B cell (primary cell): ENCODE results near the gene PDZD7. TPM values are rescaled to one million over a fixed set of nuclear protein-coding genes. Genes with fewer than 3 reads are reported as not detected.

ENCODE experiments used
- ATAC-seq: fragments of 200-7000 bp; cut with Tn5 transposase; one replicate; pipeline ENCODE4 v1.10.0; 2021; ENCODE audit warnings: low read depth, mild to moderate bottlenecking, moderate number of reproducible peaks, moderate library complexity
- CTCF ChIA-PET: fragments of 350-600 bp; sonication (Branson Sonifier 250); formaldehyde crosslinking; loops from one replicate; lab custom pipeline; 2021; ENCODE audit warnings: antibody characterized with exemption, inconsistent platforms; lab: Charles Lee
- POLR2A ChIA-PET: fragments of 350-600 bp; sonication (Branson Sonifier 250); formaldehyde crosslinking; loops from one replicate; lab custom pipeline; 2021; ENCODE audit warnings: antibody characterized with exemption; lab: Charles Lee
- DNase-seq: peaks from one replicate; pipeline ENCODE4 v3.0.0; 2013
- H2AFZ ChIP-seq: 2 replicates; pipeline ENCODE4 v1.6.1; 2012; ENCODE audit warnings: mild to moderate bottlenecking, low read depth, low read length; ENCODE audit not compliant: insufficient read depth, poor library complexity, severe bottlenecking
- H3K27ac ChIP-seq, 2 donors: 1 replicate in 1 of 2; 2 replicates in 1 of 2; pipeline ENCODE4 v1.5.1; 2012 to 2013; ENCODE audit warnings: low read length in 2 of 2, mild to moderate bottlenecking in 2 of 2, moderate library complexity in 1 of 2
- H3K27me3 ChIP-seq, 4 experiments: fragments of 200-600 bp in 1 of 4; sonication (generic) in 1 of 4; replicated peaks in 1 of 4; 1 replicate in 2 of 4; 2 replicates in 2 of 4; pipeline versions ENCODE4 v1.6.1 to v1.7.0; 2013 to 2016; ENCODE audit warnings: low read length in 3 of 4, mild to moderate bottlenecking in 2 of 4, mixed read lengths in 1 of 4, moderate library complexity in 1 of 4; ENCODE audit not compliant: insufficient read depth in 4 of 4, control insufficient read depth in 3 of 4; ENCODE audit errors: control extremely low read depth in 1 of 4
- H3K36me3 ChIP-seq, 2 experiments: replicated peaks in 1 of 2; 1 replicate in 1 of 2; 2 replicates in 1 of 2; pipeline versions ENCODE4 v1.6.1 to v1.7.1; 2013; ENCODE audit warnings: low read length in 1 of 2; ENCODE audit not compliant: insufficient read depth in 2 of 2, control insufficient read depth in 1 of 2; ENCODE audit errors: control extremely low read depth in 1 of 2, extremely low read depth in 1 of 2
- H3K4me1 ChIP-seq, 2 donors: fragments of 200-600 bp in 1 of 2; sonication (generic) in 1 of 2; 1 replicate in 1 of 2; 2 replicates in 1 of 2; pipeline versions ENCODE4 v1.5.1 to v1.6.1; 2013 to 2017; ENCODE audit warnings: low read length in 2 of 2; ENCODE audit not compliant: control insufficient read depth in 2 of 2, insufficient read depth in 2 of 2
- H3K4me2 ChIP-seq: replicated peaks from 2 replicates; pipeline ENCODE3; 2012; ENCODE audit warnings: mild to moderate bottlenecking, low read depth, low read length; ENCODE audit not compliant: poor library complexity, severe bottlenecking
- H3K4me3 ChIP-seq, 5 experiments: fragments of 200-600 bp in 1 of 5; sonication (generic) in 1 of 5; 1 replicate in 3 of 5; 2 replicates in 2 of 5; pipeline versions ENCODE4 v1.5.1 to v1.7.0; 2011 to 2016; ENCODE audit warnings: low read length in 4 of 5, mild to moderate bottlenecking in 4 of 5, low read depth in 2 of 5, control low read depth in 1 of 5, moderate library complexity in 1 of 5; ENCODE audit not compliant: insufficient read depth in 1 of 5; ENCODE audit errors: control extremely low read depth in 1 of 5, extremely low read depth in 1 of 5
- H3K79me2 ChIP-seq: fragments of 200-600 bp; sonication (generic); one replicate; pipeline ENCODE4 v1.6.0; 2016; ENCODE audit warnings: low read length; ENCODE audit not compliant: control insufficient read depth, insufficient read depth
- H3K9ac ChIP-seq: fragments of 200-600 bp; sonication (generic); 2 replicates; pipeline ENCODE4 v1.6.1; 2017; ENCODE audit warnings: mild to moderate bottlenecking, low read length, moderate library complexity
- H3K9me3 ChIP-seq, 3 donors: one replicate each; pipeline versions ENCODE4 v1.6.1 to v1.7.1; 2013; ENCODE audit warnings: low read length in 2 of 3; ENCODE audit not compliant: control insufficient read depth in 2 of 3, insufficient read depth in 1 of 3; ENCODE audit errors: control extremely low read depth in 1 of 3
- H4K20me1 ChIP-seq: 2 replicates; pipeline ENCODE4 v1.6.0; 2012; ENCODE audit warnings: mild to moderate bottlenecking, low read length; ENCODE audit not compliant: insufficient read depth, control insufficient read depth, poor library complexity, severe bottlenecking
- H3K27ac Mint-ChIP-seq: one replicate; pipeline ENCODE4 v1.8.0; 2021; ENCODE audit warnings: mixed read lengths
- H3K27me3 Mint-ChIP-seq: one replicate; pipeline ENCODE4 v1.8.0; 2021; ENCODE audit warnings: mixed read lengths
- H3K4me1 Mint-ChIP-seq: one replicate; pipeline ENCODE4 v1.8.0; 2021; ENCODE audit warnings: mixed read lengths
- H3K4me3 Mint-ChIP-seq: one replicate; pipeline ENCODE4 v1.8.0; 2021; ENCODE audit warnings: mixed read lengths
- H3K9me3 Mint-ChIP-seq: one replicate; pipeline ENCODE4 v1.8.0; 2022; ENCODE audit warnings: mixed read lengths; ENCODE audit not compliant: insufficient read depth
- EZH2 ChIP-seq: IDR thresholded peaks from 2 replicates; pipeline ENCODE4 v1.6.1; 2012; ENCODE audit warnings: borderline replicate concordance, low read depth, mild to moderate bottlenecking, moderate library complexity, low read length; ENCODE audit not compliant: insufficient read depth, poor library complexity, severe bottlenecking
- WGBS: methylation state at CpG from one replicate; pipeline ENCODE4 v1.1.5; 2013; ENCODE audit warnings: missing lambda C conversion rate; ENCODE audit not compliant: insufficient coverage; 5-methylcytosine and 5-hydroxymethylcytosine counted together
- intact Hi-C: fragments of 100-400 bp; cut with micrococcal nuclease; formaldehyde crosslinking; loops from one replicate; pipeline ENCODE4 v1.10.0; 2022
- polyA minus RNA-seq: library from RNA; depleted of rRNA, polyadenylated mRNA; stranded (reverse); fragments of >200 nt; gene quantifications from 2 replicates; pipeline ENCODE4 v1.2.3, GENCODE V29; 2012
- polyA plus RNA-seq: library from polyadenylated mRNA; depleted of rRNA; stranded (reverse); fragments of >200 nt; gene quantifications from 2 replicates; pipeline ENCODE4 v1.2.3, GENCODE V29; 2012
- total RNA-seq, 2 donors: library from RNA; stranded (reverse); fragments of 120-200 nt in 1 of 2; gene quantifications; 1 replicate in 1 of 2; 2 replicates in 1 of 2; pipeline versions ENCODE4 v1.2.3 to v1.2.4, GENCODE V29; 2013 to 2022
- TF ChIP-seq, protein P1 (sequence below): fragments of 200-600 bp; IDR thresholded peaks from one replicate; pipeline ENCODE4 v1.8.0; 2022; ENCODE audit warnings: antibody characterized with exemption, mild to moderate bottlenecking

PDZD7 gene
- total RNA-seq (0.69 and 0.85 TPM in 2 replicates), polyA plus RNA-seq (0.61 and 0.64 TPM in 2 replicates), polyA minus RNA-seq (0.14 and 0.34 TPM in 2 replicates)
- total RNA-seq (2013): 0.19 TPM

- Histone ChIP-seq H2AFZ (peak within 1 kb of the TSS; percentile 77), H4K20me1 (peaks cover 4% of the 10 kb centered on the region), H3K4me3 (peak within 1 kb of the TSS; percentile 26 to 96 (median 79)), H3K27me3 (peaks cover 0 to 29% (median 13%) of the 10 kb centered on the region in 4 experiments), H3K36me3 (no peaks in the 10 kb centered on the region), H3K9me3 (peaks cover 0 to 2% (median 0%) of the 10 kb centered on the region in 3 donors), H3K9ac (peak within 1 kb of the TSS; percentile 78), H3K79me2 (no peaks in the 10 kb centered on the region), H3K27ac (peak within 1 kb of the TSS; percentile 63 to 65), H3K4me1 (peaks cover 14 to 26% of the 10 kb centered on the region in 2 donors), H3K4me2 (peak within 1 kb of the TSS; percentile 92)
- under 1% methylated on average over 32 of the region's 38 CpGs for WGBS
- TF ChIP-seq EZH2: no peak
- TF ChIP-seq, protein P1, sequence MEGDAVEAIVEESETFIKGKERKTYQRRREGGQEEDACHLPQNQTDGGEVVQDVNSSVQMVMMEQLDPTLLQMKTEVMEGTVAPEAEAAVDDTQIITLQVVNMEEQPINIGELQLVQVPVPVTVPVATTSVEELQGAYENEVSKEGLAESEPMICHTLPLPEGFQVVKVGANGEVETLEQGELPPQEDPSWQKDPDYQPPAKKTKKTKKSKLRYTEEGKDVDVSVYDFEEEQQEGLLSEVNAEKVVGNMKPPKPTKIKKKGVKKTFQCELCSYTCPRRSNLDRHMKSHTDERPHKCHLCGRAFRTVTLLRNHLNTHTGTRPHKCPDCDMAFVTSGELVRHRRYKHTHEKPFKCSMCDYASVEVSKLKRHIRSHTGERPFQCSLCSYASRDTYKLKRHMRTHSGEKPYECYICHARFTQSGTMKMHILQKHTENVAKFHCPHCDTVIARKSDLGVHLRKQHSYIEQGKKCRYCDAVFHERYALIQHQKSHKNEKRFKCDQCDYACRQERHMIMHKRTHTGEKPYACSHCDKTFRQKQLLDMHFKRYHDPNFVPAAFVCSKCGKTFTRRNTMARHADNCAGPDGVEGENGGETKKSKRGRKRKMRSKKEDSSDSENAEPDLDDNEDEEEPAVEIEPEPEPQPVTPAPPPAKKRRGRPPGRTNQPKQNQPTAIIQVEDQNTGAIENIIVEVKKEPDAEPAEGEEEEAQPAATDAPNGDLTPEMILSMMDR: no peak
- CTCF ChIA-PET: interaction anchor here (0.8 to 6.4 kb wide), 12 partner anchors 10 to 111 kb away, joined by 3 to 72 read pairs (median 7); partner anchors contain the start of gene KAZALD1
- H3K9me3 Mint-ChIP-seq: no peaks in the 10 kb centered on the region
- DNase-seq: peak; percentile 95
- peaks cover 15% of the 10 kb centered on the region for H3K27me3 Mint-ChIP-seq
- POLR2A ChIA-PET: interaction anchor here (0.7 to 2.1 kb wide), 7 partner anchors 11 to 43 kb away, joined by 3 to 13 read pairs (median 6); partner anchors contain the start of gene KAZALD1
- intact Hi-C loops: loop anchor here (1.0 to 2.0 kb wide), 2 partner anchors 18 to 32 kb away; partner anchors contain the start of gene LZTS2
- peak; percentile 89 for ATAC-seq
- H3K27ac Mint-ChIP-seq: peak within 1 kb of the TSS; percentile 90
- H3K4me1 Mint-ChIP-seq: peaks cover 19% of the 10 kb centered on the region
- peak within 1 kb of the TSS; percentile 88 for H3K4me3 Mint-ChIP-seq
These were observed at the start of gene PDZD7, which contains the start of gene SFXN3 for GRCh38 chr10:101031128-101031795. Gene PDZD7, minus strand, starts transcription at chr10:101031129. Its CDS starts 910 bp downstream, at chr10:101030219. Gene SFXN3, plus strand, starts transcription at chr10:101031234. Its CDS starts 3,461 bp downstream, at chr10:101034695.
